SW 1271 (cell line): Measurements from ENCODE around the gene SHMT1.
A peak's percentile ranks its signal among the peaks of the same experiment; 100 is the strongest.
"Not testable (repeated sequence)": the region's sequence is repeated elsewhere in the genome, so short reads cannot be mapped to it uniquely, and the experiment has no call there.

ENCODE experiments used
- DNase-seq, 2 experiments: peaks; one replicate each; lab custom pipeline; 2025; lab: John Stamatoyannopoulos, UW

Gene SHMT1

DNA sequence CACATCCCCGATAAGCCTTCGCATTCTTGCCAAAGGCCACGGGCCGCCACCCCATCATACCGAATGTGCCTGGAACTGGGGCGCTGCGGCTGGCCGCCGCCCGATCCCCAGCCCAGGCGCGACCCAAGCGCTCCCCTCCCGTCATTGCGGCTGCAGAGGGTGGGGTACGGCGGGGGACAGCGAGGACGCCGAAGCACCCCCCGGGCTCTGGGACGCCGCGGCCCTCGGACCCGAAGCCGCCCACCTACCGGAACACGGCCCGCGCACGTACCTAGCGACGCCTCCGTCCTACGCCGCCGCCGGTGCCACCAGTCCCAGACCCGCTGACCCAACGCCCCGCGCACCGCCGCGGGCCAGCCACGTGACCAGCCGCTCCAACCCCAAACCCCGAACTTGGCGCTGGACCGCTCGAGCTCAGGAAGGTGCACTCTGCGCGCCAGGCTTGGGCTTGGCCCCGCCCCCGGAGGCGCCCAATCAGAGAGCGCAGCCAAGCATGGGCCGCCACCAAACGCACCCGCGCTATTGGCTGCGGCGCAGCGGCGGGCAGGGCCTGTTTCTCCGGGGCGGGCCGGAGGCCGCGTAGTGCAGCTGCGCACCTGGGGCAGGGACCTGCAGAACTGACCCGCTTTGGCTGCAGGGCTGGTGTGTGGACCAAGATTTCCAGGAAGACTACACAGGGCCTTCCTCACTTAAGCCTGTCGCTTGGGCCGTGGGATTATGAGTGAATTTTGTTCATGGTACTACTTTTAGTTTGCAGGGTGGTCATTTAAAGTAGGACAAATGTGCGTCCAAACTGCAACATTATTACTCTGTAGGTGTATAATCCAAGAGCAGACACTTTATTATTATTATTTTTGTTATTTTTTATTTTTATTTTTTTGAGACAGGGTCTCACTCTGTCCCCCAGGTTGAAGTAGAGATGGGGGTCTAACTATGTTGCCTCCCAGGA is at the start of gene SHMT1:
Gene SHMT1 (minus strand): TSS at position 450 of the 949 bp plus-strand sequence. CDS start 7,569 bp downstream, outside the sequence.
- DNase-seq = peak; percentile 92 to 96

GRCh38 chr17:18412001-18412538 is 48.7 kb upstream of the SHMT1 start:
- not testable (repeated sequence) for DNase-seq

GRCh38 chr17:18411377-18411864 is 48.1 kb upstream of the SHMT1 start:
- DNase-seq = peak in 1 of 2 experiments; percentile 60

GRCh38 chr17:18410736-18411135 is 47.4 kb upstream of the SHMT1 start:
- DNase-seq = not testable (repeated sequence)

DNA sequence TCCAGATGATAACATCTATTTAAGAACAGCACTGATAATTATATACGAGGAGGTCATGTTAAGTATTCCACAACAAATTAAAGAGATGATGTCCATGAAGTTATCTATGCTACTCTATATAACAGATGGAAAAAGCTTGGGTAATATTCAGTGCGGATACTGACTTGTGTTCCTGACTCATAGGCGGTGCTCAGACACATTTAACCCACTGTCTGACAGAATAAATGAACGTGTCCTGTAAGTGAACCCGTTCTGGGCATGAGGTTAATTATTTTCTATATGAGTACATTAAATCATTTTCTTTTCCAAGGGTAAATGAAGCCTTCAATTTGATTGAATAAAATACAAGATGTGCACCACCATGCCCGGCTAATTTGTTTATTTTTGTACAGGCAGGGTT is 46.0 kb upstream of the SHMT1 start:
- DNase-seq = not testable (repeated sequence)

- not testable (repeated sequence) for DNase-seq
Observed at GRCh38 chr17:18408906-18409305, 45.6 kb upstream of the SHMT1 start.

DNA sequence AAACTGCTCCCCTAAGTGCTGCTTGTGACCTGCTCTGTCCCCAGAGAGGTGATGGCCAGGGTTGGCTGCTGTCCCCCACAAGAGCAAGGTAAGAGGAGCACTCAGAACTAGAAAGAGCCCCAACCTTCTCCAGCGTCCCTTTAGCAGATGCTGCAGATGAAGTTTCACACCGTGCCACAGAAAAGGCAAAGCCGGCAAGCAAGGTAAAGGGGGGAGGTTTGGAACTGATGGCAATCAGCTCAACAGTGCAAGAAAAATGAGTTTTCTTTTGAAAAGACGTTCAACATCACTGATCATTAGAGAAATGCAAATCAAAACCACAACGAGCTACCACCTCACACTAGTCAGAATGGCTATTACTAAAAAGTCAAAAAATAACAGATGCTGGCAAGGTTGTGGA is 40.3 kb upstream of the SHMT1 start:
- DNase-seq = not testable (repeated sequence)

GRCh38 chr17:18403166-18403565 is 39.8 kb upstream of the SHMT1 start:
- DNase-seq = not testable (repeated sequence)

GRCh38 chr17:18401872-18402590 is 38.7 kb upstream of the SHMT1 start:
- not testable (repeated sequence) for DNase-seq

GRCh38 chr17:18388728-18389127 is 25.4 kb upstream of the SHMT1 start:
- DNase-seq = not testable (repeated sequence)

DNA sequence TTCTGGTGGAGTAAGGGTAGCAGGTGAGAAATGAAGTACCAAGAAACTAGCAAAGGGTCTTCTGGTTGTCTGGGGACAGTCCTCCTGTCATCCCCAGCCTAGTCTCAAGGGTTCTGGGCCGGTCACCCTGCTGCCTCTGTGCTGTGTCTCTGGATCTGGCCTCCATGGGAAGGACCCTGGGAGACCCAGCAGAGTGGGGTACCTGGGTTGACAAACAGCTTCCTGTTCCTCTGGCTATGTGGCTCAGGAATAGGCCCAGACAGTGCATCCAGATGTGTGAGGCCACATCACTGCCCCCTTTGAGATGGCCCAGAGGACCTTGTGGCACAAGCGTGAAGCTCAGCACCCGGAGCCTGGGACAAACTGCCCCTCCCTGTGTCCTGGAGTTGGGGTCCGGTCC is 24.9 kb upstream of the SHMT1 start:
- DNase-seq = not testable (repeated sequence)

DNA sequence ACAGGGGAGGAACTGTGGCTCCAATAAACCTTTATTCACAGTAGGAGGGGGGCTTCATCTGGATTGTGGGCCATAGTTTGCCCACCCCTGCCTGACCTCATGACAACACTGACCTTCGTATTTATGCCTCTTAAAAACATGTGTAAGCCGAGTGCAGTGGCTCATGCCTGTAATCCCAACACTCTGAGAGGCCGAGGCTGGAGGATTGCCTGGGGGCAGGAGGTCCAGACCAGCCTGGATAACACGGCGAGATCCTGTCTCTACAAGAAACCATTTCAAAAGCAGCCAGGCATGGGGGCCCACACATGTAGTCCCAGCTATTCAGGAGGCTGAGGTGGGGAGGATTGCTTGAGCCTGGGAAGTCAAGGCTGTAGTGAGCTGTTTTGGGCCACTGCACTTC is 24.2 kb upstream of the SHMT1 start:
- not testable (repeated sequence) for DNase-seq

GRCh38 chr17:18384271-18384670 is 20.9 kb upstream of the SHMT1 start:
- not testable (repeated sequence) for DNase-seq

GRCh38 chr17:18383079-18383481 is 19.7 kb upstream of the SHMT1 start:
- not testable (repeated sequence) for DNase-seq

GRCh38 chr17:18382441-18383078 is 19.2 kb upstream of the SHMT1 start:
- DNase-seq = no peak

DNA sequence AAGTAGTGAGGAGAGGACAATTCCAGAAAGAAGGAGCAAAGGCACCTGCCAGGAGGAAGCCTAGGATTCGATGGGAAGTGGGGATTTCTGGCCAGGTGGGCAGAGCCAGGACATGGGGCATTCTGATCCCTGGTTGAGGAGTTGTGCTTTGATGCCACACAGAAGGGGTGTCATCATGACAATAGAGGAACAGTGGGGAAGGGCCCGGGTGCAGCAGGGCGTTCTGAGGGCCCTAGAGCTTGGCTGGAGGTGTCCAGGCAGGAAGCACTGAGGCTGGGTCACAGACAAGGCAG is 18.5 kb upstream of the SHMT1 start:
- DNase-seq = no peak

- DNase-seq = no peak
Observed at GRCh38 chr17:18381158-18381952, 18.0 kb upstream of the SHMT1 start.

GRCh38 chr17:18380471-18381157 is 17.3 kb upstream of the SHMT1 start:
- DNase-seq = no peak

- DNase-seq = no peak
Observed at GRCh38 chr17:18379246-18380146, 16.1 kb upstream of the SHMT1 start.
